NCI-H146 treated with DMSO at 0.1 percent for 48 hours (cell line): Measurements from ENCODE around the gene NR4A3.
"Not testable (repeated sequence)": the region's sequence is repeated elsewhere in the genome, so short reads cannot be mapped to it uniquely, and the experiment has no call there.

ENCODE experiments used
- DNase-seq: peaks from one replicate; lab custom pipeline; 2025; ENCODE audit not compliant: unreplicated experiment; lab: John Stamatoyannopoulos, UW

NR4A3 gene

DNA sequence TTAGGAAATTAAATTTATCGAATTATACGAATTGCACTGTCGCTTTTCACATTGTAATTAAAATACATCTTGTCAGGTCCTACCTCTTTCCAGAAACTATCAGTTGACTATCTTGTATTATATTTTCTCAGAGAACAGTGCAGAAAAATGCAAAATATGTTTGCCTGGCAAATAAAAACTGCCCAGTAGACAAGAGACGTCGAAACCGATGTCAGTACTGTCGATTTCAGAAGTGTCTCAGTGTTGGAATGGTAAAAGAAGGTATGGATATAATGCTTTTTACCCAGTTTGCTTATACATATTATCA, 10.8 kb downstream of the NR4A3 start:
- DNase-seq: no peak

- no peak for DNase-seq
Measured at GRCh38 chr9:99833735-99834134, 12.1 kb downstream of the NR4A3 start.

GRCh38 chr9:99834474-99834873, 12.8 kb downstream of the NR4A3 start:
- peak; percentile 41 for DNase-seq

GRCh38 chr9:99835142-99835541, 13.5 kb downstream of the NR4A3 start:
- no peak for DNase-seq

DNA sequence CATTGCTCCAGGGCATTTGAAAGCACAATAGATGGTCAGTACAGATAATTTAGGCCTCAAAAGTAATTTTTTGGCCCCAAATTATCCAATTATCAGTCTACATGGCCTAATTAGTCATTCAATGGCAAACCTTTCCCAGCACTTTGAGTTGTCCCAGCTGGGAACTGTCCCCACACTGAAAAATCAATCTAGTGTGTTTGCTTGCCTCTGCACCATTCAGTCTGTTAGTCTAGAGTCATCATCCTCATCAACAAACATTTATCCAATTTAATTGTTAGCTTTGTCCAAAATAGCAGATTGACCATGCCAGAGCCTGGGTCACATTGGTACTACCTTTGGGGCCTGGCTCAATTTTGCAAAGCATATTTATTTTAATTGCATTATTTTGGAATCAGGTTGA, 13.9 kb downstream of the NR4A3 start:
- DNase-seq: peak; percentile 50

DNA sequence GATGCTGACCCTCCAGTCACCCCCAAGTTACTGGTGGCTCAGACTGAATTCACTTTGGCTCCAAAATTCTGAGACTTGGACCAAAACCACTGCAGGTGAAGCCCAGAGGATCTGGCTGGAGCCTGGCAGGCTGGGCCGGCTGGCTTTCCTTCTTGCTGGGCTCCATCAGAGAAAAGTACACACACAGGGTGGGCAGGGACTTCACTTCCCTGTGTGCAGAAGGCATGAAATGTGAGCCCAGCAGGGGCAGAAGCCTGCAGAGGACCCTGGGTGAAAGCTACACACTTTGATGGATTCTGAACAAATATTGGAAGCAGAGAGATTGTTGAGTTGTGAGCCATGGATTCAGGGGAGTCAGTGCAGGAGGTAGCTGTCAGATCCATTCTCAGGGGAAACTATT, 18.4 kb downstream of the NR4A3 start:
- DNase-seq: peak; percentile 18

- DNase-seq: no peak
Measured at GRCh38 chr9:99845063-99845462, 23.4 kb downstream of the NR4A3 start.

GRCh38 chr9:99848447-99848846, 26.8 kb downstream of the NR4A3 start:
- no peak for DNase-seq

- DNase-seq: no peak
Measured at GRCh38 chr9:99850736-99851499, 29.2 kb downstream of the NR4A3 start.

DNA sequence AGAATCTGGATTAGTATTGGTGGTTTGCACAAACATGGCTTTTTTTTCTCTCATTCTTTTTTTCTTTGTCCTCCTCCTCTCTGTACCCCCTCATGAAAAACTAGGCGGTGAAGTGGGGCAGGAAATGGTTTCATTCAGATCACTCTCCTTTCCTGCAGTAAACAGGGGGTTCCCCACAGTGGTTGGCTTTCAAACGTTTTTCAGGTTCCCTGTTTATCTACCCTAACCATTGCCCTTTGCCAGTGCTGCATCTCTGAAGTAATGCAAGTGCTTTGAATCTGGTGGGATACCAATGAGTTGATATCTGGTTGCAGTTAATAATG, 29.8 kb downstream of the NR4A3 start:
- no peak for DNase-seq

- no peak for DNase-seq
Measured at GRCh38 chr9:99852617-99853016, 30.9 kb downstream of the NR4A3 start.

DNA sequence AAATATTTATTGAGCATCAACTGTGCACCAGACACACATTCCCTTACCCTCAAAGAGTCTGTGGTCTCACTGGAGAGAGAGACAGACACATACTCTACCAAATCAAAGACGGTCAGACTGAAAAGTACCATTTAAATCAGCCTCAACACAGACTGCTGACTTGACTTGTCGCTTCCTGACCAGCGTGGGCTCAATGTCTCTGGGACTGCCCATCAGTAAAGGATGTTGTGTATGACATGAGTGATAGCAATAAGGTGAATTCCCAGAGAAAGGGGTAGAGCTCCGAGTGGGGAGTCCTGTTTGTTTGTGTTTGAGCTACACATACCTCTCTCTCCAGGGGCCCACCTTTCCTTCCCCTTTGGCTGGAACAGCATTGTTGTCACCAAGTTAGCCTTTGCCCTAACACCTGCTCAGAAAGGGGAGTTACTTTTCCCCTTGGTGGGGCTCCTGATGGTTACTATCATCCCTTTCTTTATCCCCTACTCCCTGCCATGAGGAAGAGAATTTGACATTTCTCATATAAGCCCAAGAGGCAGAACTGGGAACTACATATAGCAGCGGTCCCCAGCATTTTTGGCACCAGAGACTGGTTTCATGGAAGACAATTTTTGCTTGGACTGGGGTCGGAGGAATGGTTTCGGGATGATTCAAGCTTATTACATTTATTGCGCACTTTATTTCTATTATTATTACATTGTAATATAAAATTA, 33.9 kb downstream of the NR4A3 start:
- no peak for DNase-seq

DNA sequence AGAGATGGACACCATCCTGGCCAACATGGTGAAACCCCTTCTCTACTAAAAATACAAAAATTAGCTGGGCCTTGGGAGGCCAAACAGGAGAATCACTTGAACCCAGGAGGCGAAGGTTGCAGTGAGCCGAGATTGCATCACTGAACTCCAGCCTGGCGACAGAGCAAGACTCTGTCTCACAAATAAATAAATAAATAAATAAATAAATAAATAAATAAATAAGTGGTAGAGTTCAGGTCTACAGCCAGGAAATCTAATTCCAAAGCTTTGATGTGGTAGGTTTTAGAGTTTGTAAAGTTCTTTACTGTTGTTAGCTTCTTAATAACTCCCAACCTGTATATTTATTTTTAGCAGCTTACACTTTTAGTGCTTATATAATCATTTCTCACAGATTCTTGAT, 35.9 kb downstream of the NR4A3 start:
- not testable (repeated sequence) for DNase-seq

DNA sequence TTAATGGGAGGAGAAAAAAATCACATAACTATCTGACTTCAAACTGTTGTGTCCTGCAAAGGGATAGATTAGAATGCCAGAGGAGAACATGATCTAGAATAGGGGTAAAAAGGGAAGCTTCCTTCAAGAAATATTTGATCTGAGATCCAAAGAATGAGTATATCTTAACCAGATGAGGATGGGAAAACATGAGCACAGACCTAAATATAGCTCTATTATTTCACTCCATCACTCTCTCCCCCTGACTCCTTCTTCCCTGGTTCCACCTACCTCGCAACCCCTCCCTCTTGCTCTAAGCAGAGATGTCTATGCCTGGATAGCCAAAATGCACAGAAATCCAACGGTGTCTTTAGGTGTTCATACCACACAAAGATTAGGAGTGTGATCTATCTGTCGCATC, 36.4 kb downstream of the NR4A3 start:
- DNase-seq: no peak

- peak; percentile 62 for DNase-seq
Measured at GRCh38 chr9:99859243-99859980, 37.7 kb downstream of the NR4A3 start.

GRCh38 chr9:99860266-99860665, 38.6 kb downstream of the NR4A3 start:
- DNase-seq: no peak

GRCh38 chr9:99863955-99864354, 42.3 kb downstream of the NR4A3 start:
- DNase-seq: no peak

- no peak for DNase-seq
Measured at GRCh38 chr9:99866398-99866797, 44.7 kb downstream of the NR4A3 start.

DNA sequence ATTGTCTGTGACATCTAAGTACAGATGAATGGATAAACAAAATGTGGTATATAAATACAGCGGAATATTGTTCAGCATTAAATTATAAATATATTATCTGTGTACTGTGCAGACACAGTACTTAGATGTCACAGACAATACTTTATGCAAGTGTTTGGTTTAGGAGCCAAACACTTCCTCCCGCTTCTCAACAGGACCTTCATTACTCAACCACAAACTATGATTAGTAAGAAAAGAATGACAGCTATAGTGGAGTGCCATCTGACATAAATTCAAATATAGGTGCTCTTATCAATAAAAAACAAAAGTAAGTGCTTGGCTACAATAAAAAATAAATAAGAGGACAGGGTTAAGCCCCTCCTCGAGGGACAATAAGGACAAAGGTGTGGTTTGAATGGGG, 45.9 kb downstream of the NR4A3 start:
- no peak for DNase-seq

DNA sequence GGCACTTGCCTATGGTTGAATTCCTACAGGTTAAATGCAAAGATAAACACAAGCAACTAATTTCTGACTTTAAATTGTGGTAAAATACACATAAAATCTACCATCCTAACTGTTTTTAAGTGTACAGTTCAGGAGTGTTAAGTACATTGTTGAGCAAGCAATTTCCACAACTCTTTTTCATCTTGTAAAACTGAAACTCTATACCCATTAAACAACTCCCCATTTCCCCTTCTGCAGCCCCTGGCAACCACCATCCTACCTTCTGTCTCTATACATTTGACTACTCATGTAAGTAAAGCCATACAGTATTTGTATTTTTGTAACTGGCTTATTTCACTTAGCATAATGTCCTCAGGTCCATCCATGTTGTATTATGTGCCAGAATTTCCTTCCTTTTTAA, 46.3 kb downstream of the NR4A3 start:
- DNase-seq: no peak

GRCh38 chr9:99868845-99869244, 47.2 kb downstream of the NR4A3 start:
- no peak for DNase-seq

DNA sequence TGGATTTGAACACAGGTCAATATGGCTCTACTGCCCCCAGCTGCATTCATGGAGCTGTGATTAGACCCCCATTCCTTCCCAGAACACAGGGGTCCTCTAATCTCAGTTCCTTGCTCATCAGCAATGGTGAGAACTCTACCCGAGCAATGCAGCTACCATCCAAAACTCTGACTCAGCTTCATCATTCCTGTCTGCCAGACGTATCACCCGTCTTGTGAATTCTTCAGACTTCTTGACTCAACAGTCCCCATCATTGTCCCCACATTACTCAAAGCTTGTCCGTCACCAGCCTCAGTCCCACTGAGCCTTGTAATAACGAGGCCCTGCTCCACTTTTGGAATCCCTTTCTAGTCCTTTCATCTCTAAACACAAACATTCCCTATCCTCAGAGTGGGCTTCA, 48.4 kb downstream of the NR4A3 start:
- DNase-seq: no peak
